Naive thymus-derived CD4-positive, alpha-beta T cell (primary cell): Measurements from ENCODE around the gene NUAK1. TPM values are rescaled to one million over a fixed set of nuclear protein-coding genes. Genes with fewer than 3 reads are reported as not detected.
A peak's percentile ranks its signal among the peaks of the same experiment; 100 is the strongest.
"Not testable (repeated sequence)": the region's sequence is repeated elsewhere in the genome, so short reads cannot be mapped to it uniquely, and the experiment has no call there.

Experiments
- ATAC-seq: fragments of 150-1000 bp; cut with Tn5 transposase; 2 replicates; pipeline ENCODE4 v1.10.0; 2021; ENCODE audit warnings: mild to moderate bottlenecking, moderate library complexity
- CTCF ChIA-PET: fragments of 350-600 bp; sonication (Branson Sonifier 250); formaldehyde crosslinking; loops from one replicate; lab custom pipeline; 2021; ENCODE audit warnings: antibody characterized with exemption; lab: Charles Lee
- POLR2A ChIA-PET: fragments of 350-600 bp; sonication (Branson Sonifier 250); formaldehyde crosslinking; loops from one replicate; lab custom pipeline; 2021; ENCODE audit warnings: antibody characterized with exemption, inconsistent platforms; lab: Charles Lee
- DNase-seq, 9 donors: peaks; one replicate each; pipeline versions ENCODE4 v3.0.0 to v3.0.0-alpha.2; 2020 to 2022; ENCODE audit warnings: mixed read lengths in 1 of 9
- H3K27ac ChIP-seq: one replicate; pipeline ENCODE4 v1.7.0; 2013; ENCODE audit warnings: mild to moderate bottlenecking, low read depth, low read length, moderate library complexity
- H3K27me3 ChIP-seq, 2 donors: one replicate each; pipeline ENCODE4 v1.7.0; 2013; ENCODE audit warnings: low read length in 2 of 2, mild to moderate bottlenecking in 2 of 2, moderate library complexity in 2 of 2; ENCODE audit not compliant: control insufficient read depth in 2 of 2, insufficient read depth in 2 of 2
- H3K36me3 ChIP-seq, 3 experiments: 1 replicate in 2 of 3; 2 replicates in 1 of 3; pipeline ENCODE4 v1.7.0; 2013; ENCODE audit warnings: low read length in 3 of 3, mild to moderate bottlenecking in 3 of 3, moderate library complexity in 1 of 3; ENCODE audit not compliant: insufficient read depth in 3 of 3, control insufficient read depth in 2 of 3
- H3K4me1 ChIP-seq, 2 donors: one replicate each; pipeline ENCODE4 v1.7.0; 2013; ENCODE audit warnings: low read length in 2 of 2, mild to moderate bottlenecking in 2 of 2, moderate library complexity in 1 of 2; ENCODE audit not compliant: control insufficient read depth in 2 of 2, insufficient read depth in 2 of 2
- H3K4me3 ChIP-seq: 2 replicates; pipeline ENCODE4 v1.7.0; 2013; ENCODE audit warnings: mild to moderate bottlenecking, low read length
- H3K9me3 ChIP-seq, 3 experiments: 1 replicate in 2 of 3; 2 replicates in 1 of 3; pipeline ENCODE4 v1.7.0; 2013; ENCODE audit warnings: low read length in 3 of 3; ENCODE audit not compliant: control insufficient read depth in 2 of 3
- H3K27ac Mint-ChIP-seq, 9 donors: one replicate each; pipeline ENCODE4 v1.8.0; 2020 to 2022; ENCODE audit warnings: mixed read lengths in 9 of 9, mild to moderate bottlenecking in 8 of 9, moderate library complexity in 5 of 9, inconsistent platforms in 2 of 9
- H3K27me3 Mint-ChIP-seq, 5 donors: one replicate each; pipeline ENCODE4 v1.8.0; 2021 to 2022; ENCODE audit warnings: mixed read lengths in 5 of 5, mild to moderate bottlenecking in 1 of 5
- H3K36me3 Mint-ChIP-seq, 5 donors: one replicate each; pipeline ENCODE4 v1.8.0; 2020 to 2022; ENCODE audit warnings: mixed read lengths in 5 of 5, mild to moderate bottlenecking in 3 of 5, inconsistent platforms in 1 of 5
- H3K4me1 Mint-ChIP-seq, 7 donors: one replicate each; pipeline ENCODE4 v1.8.0; 2020 to 2022; ENCODE audit warnings: mixed read lengths in 7 of 7, mild to moderate bottlenecking in 3 of 7, inconsistent platforms in 1 of 7
- H3K4me3 Mint-ChIP-seq, 10 donors: one replicate each; pipeline ENCODE4 v1.8.0; 2020 to 2022; ENCODE audit warnings: mild to moderate bottlenecking in 10 of 10, mixed read lengths in 10 of 10, moderate library complexity in 6 of 10, inconsistent platforms in 2 of 10
- H3K9me3 Mint-ChIP-seq, 11 donors: one replicate each; pipeline ENCODE4 v1.8.0; 2020 to 2022; ENCODE audit warnings: mixed read lengths in 11 of 11, mild to moderate bottlenecking in 4 of 11, inconsistent platforms in 1 of 11, moderate library complexity in 1 of 11
- intact Hi-C, 2 donors: fragments of 100-400 bp; cut with micrococcal nuclease; formaldehyde crosslinking; loops; one replicate each; pipeline ENCODE4 v1.15.1; 2023
- polyA plus RNA-seq, 2 donors: library from polyadenylated mRNA; unstranded; fragments of 300-500 nt; fragmentation: Illumina TruSeq; gene quantifications; one replicate each; pipeline ENCODE4 v1.2.3, GENCODE V29; 2021
- total RNA-seq, 6 experiments: library from RNA in 5 of 6; stranded (reverse) in 5 of 6; gene quantifications; 1 replicate in 5 of 6; 2 replicates in 1 of 6; pipeline ENCODE4 v1.2.3 and lab custom pipeline; 2021 to 2026

NUAK1 gene
- total and polyA plus RNA-seq, 7 experiments from 2014 or later: 0.02 to 0.51 (median 0.08) TPM; not detected in 4

GRCh38 chr12:106018286-106018685 lies 120.5 kb downstream of the NUAK1 start:
- ChIA-PET POLR2A (no interaction called here), CTCF (no interaction called here)
- H3K4me1 Mint-ChIP-seq: no peaks in the 10 kb centered on the region
- DNase-seq (no peak), ATAC-seq (no peak)
- peaks cover 8 to 31% (median 14%) of the 10 kb centered on the region in 11 donors for H3K9me3 Mint-ChIP-seq
- Histone ChIP-seq H3K27ac (no peak overlapping the region), H3K4me1 (no peaks in the 10 kb centered on the region), H3K4me3 (no peak overlapping the region), H3K36me3 (no peaks in the 10 kb centered on the region), H3K9me3 (peaks cover 0 to 5% (median 0%) of the 10 kb centered on the region in 3 experiments), H3K27me3 (peaks cover 0 to 3% of the 10 kb centered on the region in 2 donors)
- intact Hi-C loops: no loop called here
- peaks cover 2 to 20% (median 17%) of the 10 kb centered on the region in 5 donors for H3K27me3 Mint-ChIP-seq
- no peak overlapping the region for H3K4me3 Mint-ChIP-seq
- peaks cover 0 to 9% (median 0%) of the 10 kb centered on the region in 5 donors for H3K36me3 Mint-ChIP-seq
- no peak overlapping the region for H3K27ac Mint-ChIP-seq

GRCh38 chr12:106016601-106017278 lies 122.0 kb downstream of the NUAK1 start:
- peaks cover 0 to 26% (median 11%) of the 10 kb centered on the region in 5 donors for H3K27me3 Mint-ChIP-seq
- H3K27me3 ChIP-seq, DNase-seq, H3K4me1 Mint-ChIP-seq, H3K27ac ChIP-seq, POLR2A ChIA-PET, H3K27ac Mint-ChIP-seq, H3K4me1 ChIP-seq, H3K36me3 Mint-ChIP-seq, H3K36me3 ChIP-seq, H3K4me3 Mint-ChIP-seq, CTCF ChIA-PET, intact Hi-C loops, ATAC-seq, H3K9me3 ChIP-seq, H3K4me3 ChIP-seq: not testable (repeated sequence)
- H3K9me3 Mint-ChIP-seq: peaks cover 6 to 31% (median 13%) of the 10 kb centered on the region in 11 donors

GRCh38 chr12:106015646-106016045 lies 123.1 kb downstream of the NUAK1 start:
- Mint-ChIP-seq H3K36me3 (peaks cover 0 to 9% (median 0%) of the 10 kb centered on the region in 5 donors), H3K27me3 (peaks cover 0 to 26% (median 11%) of the 10 kb centered on the region in 5 donors), H3K4me1 (no peaks in the 10 kb centered on the region), H3K4me3 (no peak overlapping the region), H3K27ac (no peak overlapping the region), H3K9me3 (peaks cover 6 to 33% (median 13%) of the 10 kb centered on the region in 11 donors)
- CTCF ChIA-PET: interaction anchor here (0.8 kb wide), 1 partner anchor 18 kb away, joined by 3 read pairs; no protein-coding TSS in a partner anchor
- peaks cover 0 to 5% (median 0%) of the 10 kb centered on the region in 3 experiments for H3K9me3 ChIP-seq
- POLR2A ChIA-PET: no interaction called here
- ATAC-seq (no peak), DNase-seq (no peak)
- intact Hi-C loops: no loop called here
- no peak overlapping the region for H3K27ac ChIP-seq
- H3K27me3 ChIP-seq: peaks cover 0 to 3% of the 10 kb centered on the region in 2 donors
- no peaks in the 10 kb centered on the region for H3K4me1 ChIP-seq
- no peaks in the 10 kb centered on the region for H3K36me3 ChIP-seq
- H3K4me3 ChIP-seq: no peak overlapping the region

- Histone ChIP-seq H3K36me3 (no peaks in the 10 kb centered on the region), H3K9me3 (peaks cover 0 to 5% (median 0%) of the 10 kb centered on the region in 3 experiments), H3K27ac (no peak overlapping the region), H3K4me3 (no peak overlapping the region), H3K27me3 (peaks cover 0 to 3% of the 10 kb centered on the region in 2 donors), H3K4me1 (no peaks in the 10 kb centered on the region)
- ChIA-PET CTCF (no interaction called here), POLR2A (no interaction called here)
- DNase-seq (no peak), ATAC-seq (no peak)
- peaks cover 2 to 24% (median 6%) of the 10 kb centered on the region in 11 donors for H3K9me3 Mint-ChIP-seq
- peaks cover 0 to 8% (median 0%) of the 10 kb centered on the region in 5 donors for H3K36me3 Mint-ChIP-seq
- H3K4me1 Mint-ChIP-seq: no peaks in the 10 kb centered on the region
- intact Hi-C loops: no loop called here
- H3K4me3 Mint-ChIP-seq: peak overlapping the region in 1 of 10 donors; percentile 28
- peaks cover 0 to 15% (median 5%) of the 10 kb centered on the region in 5 donors for H3K27me3 Mint-ChIP-seq
- no peak overlapping the region for H3K27ac Mint-ChIP-seq
Observed at GRCh38 chr12:106013941-106014340, 124.8 kb downstream of the NUAK1 start.

Other genes starting within 250 kb of the NUAK1 start
- 10 to 100 TPM in 4 of 5 experiments, 1 to 10 TPM in 1; 4.3 to 27.2 (median 13.0) TPM for gene CKAP4, start 109.1 kb upstream of the NUAK1 start, total RNA-seq
- gene CKAP4, start 109.1 kb upstream of the NUAK1 start, polyA plus RNA-seq: 1 to 10 TPM; 7.1 to 7.6 TPM
- gene TCP11L2, start 163.8 kb upstream of the NUAK1 start, total RNA-seq: 100 to 1,000 TPM in 4 of 5 experiments, 10 to 100 TPM in 1; 26.9 to 258 (median 134) TPM
- gene TCP11L2, start 163.8 kb upstream of the NUAK1 start, polyA plus RNA-seq: 10 to 100 TPM; 43.2 to 46.3 TPM
- 1 to 10 TPM; 4.7 to 8.7 (median 6.8) TPM for gene POLR3B, start 218.8 kb upstream of the NUAK1 start, total RNA-seq
- gene POLR3B, start 218.8 kb upstream of the NUAK1 start, polyA plus RNA-seq: 1 to 10 TPM; 5.0 to 7.8 TPM